ENCODE data around the gene PTPRM. TPM values are rescaled to one million over a fixed set of nuclear protein-coding genes. Genes with fewer than 3 reads are reported as not detected.
A peak's percentile ranks its signal among the peaks of the same experiment; 100 is the strongest.

PTPRM gene
- total RNA-seq, 1 experiment from 2014 or later = 11.1 TPM

DNA sequence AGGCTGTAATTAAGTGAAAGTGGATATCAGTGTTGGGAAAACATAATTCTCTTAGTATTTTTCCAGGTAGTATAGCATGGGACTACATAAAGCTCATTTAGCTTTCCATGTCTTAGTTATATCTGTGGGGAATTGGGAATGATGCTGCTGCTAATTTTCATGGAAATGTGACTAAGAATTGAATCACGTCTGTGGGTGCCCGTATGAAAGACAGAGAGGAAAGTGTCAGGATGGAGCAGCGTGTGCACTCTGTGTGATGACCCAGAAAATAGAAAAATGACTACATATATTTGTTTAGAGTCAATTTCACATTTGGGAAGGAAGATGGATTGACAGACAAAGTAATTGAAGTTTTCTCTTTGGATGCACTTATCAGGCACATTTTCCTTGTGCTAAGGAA, 212.1 kb downstream of the PTPRM start (continued):
- TF ChIP-seq PRRX2 (CRISPR knock-in tag; IDR thresholded peaks at IDR 0.05) = no peak
- TF ChIP-seq, protein P1, sequence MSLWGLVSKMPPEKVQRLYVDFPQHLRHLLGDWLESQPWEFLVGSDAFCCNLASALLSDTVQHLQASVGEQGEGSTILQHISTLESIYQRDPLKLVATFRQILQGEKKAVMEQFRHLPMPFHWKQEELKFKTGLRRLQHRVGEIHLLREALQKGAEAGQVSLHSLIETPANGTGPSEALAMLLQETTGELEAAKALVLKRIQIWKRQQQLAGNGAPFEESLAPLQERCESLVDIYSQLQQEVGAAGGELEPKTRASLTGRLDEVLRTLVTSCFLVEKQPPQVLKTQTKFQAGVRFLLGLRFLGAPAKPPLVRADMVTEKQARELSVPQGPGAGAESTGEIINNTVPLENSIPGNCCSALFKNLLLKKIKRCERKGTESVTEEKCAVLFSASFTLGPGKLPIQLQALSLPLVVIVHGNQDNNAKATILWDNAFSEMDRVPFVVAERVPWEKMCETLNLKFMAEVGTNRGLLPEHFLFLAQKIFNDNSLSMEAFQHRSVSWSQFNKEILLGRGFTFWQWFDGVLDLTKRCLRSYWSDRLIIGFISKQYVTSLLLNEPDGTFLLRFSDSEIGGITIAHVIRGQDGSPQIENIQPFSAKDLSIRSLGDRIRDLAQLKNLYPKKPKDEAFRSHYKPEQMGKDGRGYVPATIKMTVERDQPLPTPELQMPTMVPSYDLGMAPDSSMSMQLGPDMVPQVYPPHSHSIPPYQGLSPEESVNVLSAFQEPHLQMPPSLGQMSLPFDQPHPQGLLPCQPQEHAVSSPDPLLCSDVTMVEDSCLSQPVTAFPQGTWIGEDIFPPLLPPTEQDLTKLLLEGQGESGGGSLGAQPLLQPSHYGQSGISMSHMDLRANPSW (CRISPR knock-in tag; conservative IDR thresholded peaks at IDR 0.05; ENCODE audit: low read depth) = no peak
- no peak for TF ChIP-seq ESRRA (CRISPR knock-in tag; IDR thresholded peaks at IDR 0.05; ENCODE audit: borderline replicate concordance)
- no peak for TF ChIP-seq RELA (CRISPR knock-in tag; IDR thresholded peaks at IDR 0.05; ENCODE audit: borderline replicate concordance)
- TF ChIP-seq TEAD1 (CRISPR knock-in tag; IDR thresholded peaks at IDR 0.05) = no peak
- TF ChIP-seq, protein P2, sequence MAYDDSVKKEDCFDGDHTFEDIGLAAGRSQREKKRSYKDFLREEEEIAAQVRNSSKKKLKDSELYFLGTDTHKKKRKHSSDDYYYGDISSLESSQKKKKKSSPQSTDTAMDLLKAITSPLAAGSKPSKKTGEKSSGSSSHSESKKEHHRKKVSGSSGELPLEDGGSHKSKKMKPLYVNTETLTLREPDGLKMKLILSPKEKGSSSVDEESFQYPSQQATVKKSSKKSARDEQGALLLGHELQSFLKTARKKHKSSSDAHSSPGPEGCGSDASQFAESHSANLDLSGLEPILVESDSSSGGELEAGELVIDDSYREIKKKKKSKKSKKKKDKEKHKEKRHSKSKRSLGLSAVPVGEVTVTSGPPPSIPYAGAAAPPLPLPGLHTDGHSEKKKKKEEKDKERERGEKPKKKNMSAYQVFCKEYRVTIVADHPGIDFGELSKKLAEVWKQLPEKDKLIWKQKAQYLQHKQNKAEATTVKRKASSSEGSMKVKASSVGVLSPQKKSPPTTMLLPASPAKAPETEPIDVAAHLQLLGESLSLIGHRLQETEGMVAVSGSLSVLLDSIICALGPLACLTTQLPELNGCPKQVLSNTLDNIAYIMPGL (CRISPR knock-in tag; IDR thresholded peaks at IDR 0.05) = no peak
- TF ChIP-seq, protein P3, sequence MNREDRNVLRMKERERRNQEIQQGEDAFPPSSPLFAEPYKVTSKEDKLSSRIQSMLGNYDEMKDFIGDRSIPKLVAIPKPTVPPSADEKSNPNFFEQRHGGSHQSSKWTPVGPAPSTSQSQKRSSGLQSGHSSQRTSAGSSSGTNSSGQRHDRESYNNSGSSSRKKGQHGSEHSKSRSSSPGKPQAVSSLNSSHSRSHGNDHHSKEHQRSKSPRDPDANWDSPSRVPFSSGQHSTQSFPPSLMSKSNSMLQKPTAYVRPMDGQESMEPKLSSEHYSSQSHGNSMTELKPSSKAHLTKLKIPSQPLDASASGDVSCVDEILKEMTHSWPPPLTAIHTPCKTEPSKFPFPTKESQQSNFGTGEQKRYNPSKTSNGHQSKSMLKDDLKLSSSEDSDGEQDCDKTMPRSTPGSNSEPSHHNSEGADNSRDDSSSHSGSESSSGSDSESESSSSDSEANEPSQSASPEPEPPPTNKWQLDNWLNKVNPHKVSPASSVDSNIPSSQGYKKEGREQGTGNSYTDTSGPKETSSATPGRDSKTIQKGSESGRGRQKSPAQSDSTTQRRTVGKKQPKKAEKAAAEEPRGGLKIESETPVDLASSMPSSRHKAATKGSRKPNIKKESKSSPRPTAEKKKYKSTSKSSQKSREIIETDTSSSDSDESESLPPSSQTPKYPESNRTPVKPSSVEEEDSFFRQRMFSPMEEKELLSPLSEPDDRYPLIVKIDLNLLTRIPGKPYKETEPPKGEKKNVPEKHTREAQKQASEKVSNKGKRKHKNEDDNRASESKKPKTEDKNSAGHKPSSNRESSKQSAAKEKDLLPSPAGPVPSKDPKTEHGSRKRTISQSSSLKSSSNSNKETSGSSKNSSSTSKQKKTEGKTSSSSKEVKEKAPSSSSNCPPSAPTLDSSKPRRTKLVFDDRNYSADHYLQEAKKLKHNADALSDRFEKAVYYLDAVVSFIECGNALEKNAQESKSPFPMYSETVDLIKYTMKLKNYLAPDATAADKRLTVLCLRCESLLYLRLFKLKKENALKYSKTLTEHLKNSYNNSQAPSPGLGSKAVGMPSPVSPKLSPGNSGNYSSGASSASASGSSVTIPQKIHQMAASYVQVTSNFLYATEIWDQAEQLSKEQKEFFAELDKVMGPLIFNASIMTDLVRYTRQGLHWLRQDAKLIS (CRISPR knock-in tag; IDR thresholded peaks at IDR 0.05; ENCODE audit: borderline replicate concordance) = no peak
- TF ChIP-seq FOXK1 (CRISPR knock-in tag; IDR thresholded peaks at IDR 0.05) = no peak
- TF ChIP-seq ATF1 (CRISPR knock-in tag; IDR thresholded peaks at IDR 0.05) = no peak
- no peak for TF ChIP-seq ATF2 (CRISPR knock-in tag; IDR thresholded peaks at IDR 0.05; ENCODE audit: borderline replicate concordance, low read depth)
- no peak for TF ChIP-seq CBFB (CRISPR knock-in tag; IDR thresholded peaks at IDR 0.05; ENCODE audit: low read depth)
- no peak for TF ChIP-seq ZNF671 (CRISPR knock-in tag; IDR thresholded peaks at IDR 0.05)

- H3K9me3 Mint-ChIP-seq = peaks cover 15% of the 10 kb centered on the region
- CTCF ChIA-PET = no interaction called here
- H3K4me1 Mint-ChIP-seq = peaks cover 8% of the 10 kb centered on the region
- POLR2A ChIA-PET = no interaction called here
- no peak overlapping the region for H3K4me3 Mint-ChIP-seq
- TF ChIP-seq, protein P4, sequence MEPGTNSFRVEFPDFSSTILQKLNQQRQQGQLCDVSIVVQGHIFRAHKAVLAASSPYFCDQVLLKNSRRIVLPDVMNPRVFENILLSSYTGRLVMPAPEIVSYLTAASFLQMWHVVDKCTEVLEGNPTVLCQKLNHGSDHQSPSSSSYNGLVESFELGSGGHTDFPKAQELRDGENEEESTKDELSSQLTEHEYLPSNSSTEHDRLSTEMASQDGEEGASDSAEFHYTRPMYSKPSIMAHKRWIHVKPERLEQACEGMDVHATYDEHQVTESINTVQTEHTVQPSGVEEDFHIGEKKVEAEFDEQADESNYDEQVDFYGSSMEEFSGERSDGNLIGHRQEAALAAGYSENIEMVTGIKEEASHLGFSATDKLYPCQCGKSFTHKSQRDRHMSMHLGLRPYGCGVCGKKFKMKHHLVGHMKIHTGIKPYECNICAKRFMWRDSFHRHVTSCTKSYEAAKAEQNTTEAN (CRISPR knock-in tag; IDR thresholded peaks at IDR 0.05) = no peak
- TF ChIP-seq ZNF396 (CRISPR knock-in tag; IDR thresholded peaks at IDR 0.05; ENCODE audit: borderline replicate concordance) = no peak
- TF ChIP-seq, protein P5, sequence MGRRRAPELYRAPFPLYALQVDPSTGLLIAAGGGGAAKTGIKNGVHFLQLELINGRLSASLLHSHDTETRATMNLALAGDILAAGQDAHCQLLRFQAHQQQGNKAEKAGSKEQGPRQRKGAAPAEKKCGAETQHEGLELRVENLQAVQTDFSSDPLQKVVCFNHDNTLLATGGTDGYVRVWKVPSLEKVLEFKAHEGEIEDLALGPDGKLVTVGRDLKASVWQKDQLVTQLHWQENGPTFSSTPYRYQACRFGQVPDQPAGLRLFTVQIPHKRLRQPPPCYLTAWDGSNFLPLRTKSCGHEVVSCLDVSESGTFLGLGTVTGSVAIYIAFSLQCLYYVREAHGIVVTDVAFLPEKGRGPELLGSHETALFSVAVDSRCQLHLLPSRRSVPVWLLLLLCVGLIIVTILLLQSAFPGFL (CRISPR knock-in tag; IDR thresholded peaks at IDR 0.05; ENCODE audit: borderline replicate concordance) = no peak
- H3K36me3 Mint-ChIP-seq = peaks cover 6% of the 10 kb centered on the region
- no peak for DNase-seq (ENCODE audit: low spot score)
- no peak overlapping the region for H3K27ac Mint-ChIP-seq
- ATAC-seq = 0 out of 2 replicates have a peak, but pooled peaks have one; percentile 34
- H3K27me3 Mint-ChIP-seq (ENCODE audit: low read depth) = no peaks in the 10 kb centered on the region
These were observed 217.1 kb downstream of the PTPRM start for GRCh38 chr18:7784171-7784570.
